ENCODE results near the gene TXNRD3.

TXNRD3 gene

DNA sequence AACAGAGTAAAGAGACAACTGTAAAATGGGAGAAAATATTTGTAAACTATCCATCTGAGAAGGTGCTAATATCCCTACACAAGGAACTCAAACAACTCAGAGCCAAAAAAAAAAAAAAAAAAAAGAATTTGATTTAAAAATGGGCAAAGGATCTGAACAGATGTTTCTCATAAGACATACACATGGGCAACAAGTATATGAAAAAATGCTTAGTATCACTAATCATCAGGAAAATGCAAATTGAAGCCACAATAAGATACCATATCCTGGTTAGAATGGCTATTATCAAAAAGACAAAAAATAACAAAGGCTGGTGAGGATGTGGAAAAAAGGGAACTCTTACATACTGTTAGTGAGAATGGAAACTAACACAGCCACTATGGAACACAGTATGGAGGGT is 36.2 kb downstream of the TXNRD3 start:
- no peaks in the 10 kb centered on the region for H3K27me3 ChIP-seq (ENCODE audit: control insufficient read depth, low read length)
- no peak overlapping the region for H3K4me2 ChIP-seq (ENCODE audit: low read length)

DNA sequence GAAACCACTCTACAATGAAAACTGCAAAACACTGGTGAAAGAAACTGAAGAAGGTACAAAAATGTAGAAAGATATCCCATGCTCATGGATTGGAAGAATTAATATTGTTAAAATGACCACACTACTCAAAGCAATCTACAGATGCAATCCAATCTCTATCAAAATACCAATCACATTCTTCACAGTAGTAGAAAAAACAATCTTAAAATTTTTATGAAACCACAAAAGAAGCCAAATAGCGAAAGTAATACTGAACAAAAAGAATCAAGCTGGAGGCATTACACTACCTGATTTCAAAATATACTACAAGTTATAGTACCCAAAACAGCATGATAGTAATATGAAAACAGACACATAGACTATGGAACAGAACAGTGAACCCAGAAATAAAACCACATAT is 36.9 kb downstream of the TXNRD3 start:
- H3K9me3 ChIP-seq (ENCODE audit: control insufficient read depth, insufficient read depth, low read length), result no peaks in the 10 kb centered on the region
- H4K20me1 ChIP-seq (ENCODE audit: control insufficient read depth, insufficient read depth, low read depth, low read length), result no peaks in the 10 kb centered on the region
- no peaks in the 10 kb centered on the region for H3K36me3 ChIP-seq (ENCODE audit: control insufficient read depth, low read length)
- no peaks in the 10 kb centered on the region for H3K27me3 ChIP-seq (ENCODE audit: control insufficient read depth, low read length)
- H3K27ac ChIP-seq (ENCODE audit: low read depth, low read length), result no peak overlapping the region
- no peak overlapping the region for H3K4me3 ChIP-seq (ENCODE audit: low read length)
- no peaks in the 10 kb centered on the region for H3K4me1 ChIP-seq (ENCODE audit: control insufficient read depth, low read length)
- TF ChIP-seq, protein P1, sequence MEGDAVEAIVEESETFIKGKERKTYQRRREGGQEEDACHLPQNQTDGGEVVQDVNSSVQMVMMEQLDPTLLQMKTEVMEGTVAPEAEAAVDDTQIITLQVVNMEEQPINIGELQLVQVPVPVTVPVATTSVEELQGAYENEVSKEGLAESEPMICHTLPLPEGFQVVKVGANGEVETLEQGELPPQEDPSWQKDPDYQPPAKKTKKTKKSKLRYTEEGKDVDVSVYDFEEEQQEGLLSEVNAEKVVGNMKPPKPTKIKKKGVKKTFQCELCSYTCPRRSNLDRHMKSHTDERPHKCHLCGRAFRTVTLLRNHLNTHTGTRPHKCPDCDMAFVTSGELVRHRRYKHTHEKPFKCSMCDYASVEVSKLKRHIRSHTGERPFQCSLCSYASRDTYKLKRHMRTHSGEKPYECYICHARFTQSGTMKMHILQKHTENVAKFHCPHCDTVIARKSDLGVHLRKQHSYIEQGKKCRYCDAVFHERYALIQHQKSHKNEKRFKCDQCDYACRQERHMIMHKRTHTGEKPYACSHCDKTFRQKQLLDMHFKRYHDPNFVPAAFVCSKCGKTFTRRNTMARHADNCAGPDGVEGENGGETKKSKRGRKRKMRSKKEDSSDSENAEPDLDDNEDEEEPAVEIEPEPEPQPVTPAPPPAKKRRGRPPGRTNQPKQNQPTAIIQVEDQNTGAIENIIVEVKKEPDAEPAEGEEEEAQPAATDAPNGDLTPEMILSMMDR (IDR thresholded peaks at IDR 0.05; ENCODE audit: low read depth, low read length, poor library complexity, severe bottlenecking), result no peak
- TF ChIP-seq EZH2phosphoT487 (IDR thresholded peaks at IDR 0.05; ENCODE audit: borderline replicate concordance, low read length), result no peak
- H3K4me2 ChIP-seq (ENCODE audit: low read length), result no peak overlapping the region
- no peaks in the 10 kb centered on the region for H3K9me2 ChIP-seq (replicated peaks; ENCODE audit: control insufficient read depth, low read length)
- no peaks in the 10 kb centered on the region for H3F3A ChIP-seq (ENCODE audit: control insufficient read depth, insufficient read depth)
- H3K79me2 ChIP-seq (ENCODE audit: control insufficient read depth, low read length), result no peaks in the 10 kb centered on the region

More for the DNA sequence above, 36.2 kb downstream of the TXNRD3 start:
- Histone ChIP-seq H3K79me2 (ENCODE audit: control insufficient read depth, low read length) (no peaks in the 10 kb centered on the region), H3K36me3 (ENCODE audit: control insufficient read depth, low read length) (no peaks in the 10 kb centered on the region), H3F3A (ENCODE audit: control insufficient read depth, insufficient read depth) (no peaks in the 10 kb centered on the region), H3K27ac (ENCODE audit: low read depth, low read length) (no peak overlapping the region), H3K9me3 (ENCODE audit: control insufficient read depth, insufficient read depth, low read length) (no peaks in the 10 kb centered on the region), H3K9me2 (replicated peaks; ENCODE audit: control insufficient read depth, low read length) (no peaks in the 10 kb centered on the region), H3K4me3 (ENCODE audit: low read length) (no peak overlapping the region), H4K20me1 (ENCODE audit: control insufficient read depth, insufficient read depth, low read depth, low read length) (no peaks in the 10 kb centered on the region), H3K4me1 (ENCODE audit: control insufficient read depth, low read length) (no peaks in the 10 kb centered on the region)
- no peak for TF ChIP-seq EZH2phosphoT487 (IDR thresholded peaks at IDR 0.05; ENCODE audit: borderline replicate concordance, low read length)
- TF ChIP-seq, protein P1 (IDR thresholded peaks at IDR 0.05; ENCODE audit: low read depth, low read length, poor library complexity, severe bottlenecking), result no peak

DNA sequence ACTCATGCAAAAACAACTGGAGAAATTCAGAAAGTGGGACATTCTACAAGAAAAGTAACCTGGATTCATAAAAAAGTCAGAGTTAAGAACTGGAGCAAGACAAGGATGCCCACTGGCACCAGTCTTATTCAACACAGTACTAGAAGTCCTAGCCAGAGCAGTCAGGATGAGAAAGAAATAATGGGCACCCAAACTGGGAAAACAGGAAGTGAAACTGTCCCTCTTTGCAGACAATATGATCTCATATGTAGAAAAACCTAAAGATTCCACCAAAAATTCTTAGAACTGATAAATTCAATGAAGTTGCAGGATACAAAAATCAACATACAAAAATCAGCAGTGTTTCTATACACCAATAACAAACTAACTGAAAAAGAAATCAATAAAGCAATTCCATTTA is 37.4 kb downstream of the TXNRD3 start:
- no peak for TF ChIP-seq EZH2phosphoT487 (IDR thresholded peaks at IDR 0.05; ENCODE audit: borderline replicate concordance, low read length)
- TF ChIP-seq, protein P1 (IDR thresholded peaks at IDR 0.05; ENCODE audit: low read depth, low read length, poor library complexity, severe bottlenecking), result no peak
- H4K20me1 ChIP-seq (ENCODE audit: control insufficient read depth, insufficient read depth, low read depth, low read length), result no peaks in the 10 kb centered on the region
- no peaks in the 10 kb centered on the region for H3K9me3 ChIP-seq (ENCODE audit: control insufficient read depth, insufficient read depth, low read length)
- no peaks in the 10 kb centered on the region for H3K36me3 ChIP-seq (ENCODE audit: control insufficient read depth, low read length)
- no peaks in the 10 kb centered on the region for H3K9me2 ChIP-seq (replicated peaks; ENCODE audit: control insufficient read depth, low read length)
- no peak overlapping the region for H3K4me3 ChIP-seq (ENCODE audit: low read length)
- no peaks in the 10 kb centered on the region for H3K4me1 ChIP-seq (ENCODE audit: control insufficient read depth, low read length)
- H3K27me3 ChIP-seq (ENCODE audit: control insufficient read depth, low read length), result no peaks in the 10 kb centered on the region
- no peaks in the 10 kb centered on the region for H3F3A ChIP-seq (ENCODE audit: control insufficient read depth, insufficient read depth)
- H3K79me2 ChIP-seq (ENCODE audit: control insufficient read depth, low read length), result no peaks in the 10 kb centered on the region
- no peak overlapping the region for H3K4me2 ChIP-seq (ENCODE audit: low read length)
- no peak overlapping the region for H3K27ac ChIP-seq (ENCODE audit: low read depth, low read length)

DNA sequence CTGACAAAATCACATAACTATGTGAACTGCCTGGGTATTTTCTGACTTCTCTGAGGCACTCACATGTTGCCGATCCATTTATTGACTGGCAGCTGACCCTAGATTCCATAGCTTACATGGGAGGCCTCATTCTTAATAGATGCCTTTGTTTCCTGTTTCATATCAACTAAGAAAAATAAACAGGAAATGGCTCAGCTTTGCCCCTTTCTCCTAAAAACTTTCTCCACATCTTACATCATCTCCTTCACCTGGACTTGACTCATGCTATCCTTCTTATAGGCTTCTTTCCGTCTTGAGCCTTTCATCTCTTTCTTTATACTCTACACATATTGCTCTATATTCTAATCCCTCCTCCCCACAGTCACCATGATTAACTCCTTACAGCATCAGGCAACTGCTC is 38.0 kb downstream of the TXNRD3 start:
- Histone ChIP-seq H3K27me3 (ENCODE audit: control insufficient read depth, low read length) (no peaks in the 10 kb centered on the region), H3K27ac (ENCODE audit: low read depth, low read length) (no peak overlapping the region)

More for the DNA sequence above, 38.0 kb downstream of the TXNRD3 start:
- no peaks in the 10 kb centered on the region for H4K20me1 ChIP-seq (ENCODE audit: control insufficient read depth, insufficient read depth, low read depth, low read length)
- no peak overlapping the region for H3K4me2 ChIP-seq (ENCODE audit: low read length)
- no peaks in the 10 kb centered on the region for H3K79me2 ChIP-seq (ENCODE audit: control insufficient read depth, low read length)
- TF ChIP-seq, protein P1 (IDR thresholded peaks at IDR 0.05; ENCODE audit: low read depth, low read length, poor library complexity, severe bottlenecking), result no peak
- no peaks in the 10 kb centered on the region for H3K9me2 ChIP-seq (replicated peaks; ENCODE audit: control insufficient read depth, low read length)
- no peak overlapping the region for H3K4me3 ChIP-seq (ENCODE audit: low read length)
- H3F3A ChIP-seq (ENCODE audit: control insufficient read depth, insufficient read depth), result no peaks in the 10 kb centered on the region
- no peaks in the 10 kb centered on the region for H3K4me1 ChIP-seq (ENCODE audit: control insufficient read depth, low read length)
- no peaks in the 10 kb centered on the region for H3K36me3 ChIP-seq (ENCODE audit: control insufficient read depth, low read length)
- H3K9me3 ChIP-seq (ENCODE audit: control insufficient read depth, insufficient read depth, low read length), result no peaks in the 10 kb centered on the region

All from DOHH2 (cell line).